Stimulated activated memory B cell treated with anti-CD40 and anti-IgM and Interleukin-4, amounts not matched to agents 10 μg/mL and 1 μg/mL and 100 μg/mL, for 72 hours (primary cell): ENCODE results near the gene ZNF229.
"Not testable (repeated sequence)": the region's sequence is repeated elsewhere in the genome, so short reads cannot be mapped to it uniquely, and the experiment has no call there.

Source experiments
- ATAC-seq: fragments of 150-1000 bp; cut with Tn5 transposase; 2 replicates; pipeline ENCODE4 v1.10.0; 2021
- H3K27ac Mint-ChIP-seq: one replicate; pipeline ENCODE4 v1.8.0; 2022; ENCODE audit warnings: mild to moderate bottlenecking, mixed read lengths
- H3K27me3 Mint-ChIP-seq: one replicate; pipeline ENCODE4 v1.8.0; 2022; ENCODE audit warnings: mixed read lengths
- H3K36me3 Mint-ChIP-seq: one replicate; pipeline ENCODE4 v1.8.0; 2022; ENCODE audit warnings: mixed read lengths
- H3K4me1 Mint-ChIP-seq: one replicate; pipeline ENCODE4 v1.8.0; 2022; ENCODE audit warnings: mixed read lengths
- H3K4me3 Mint-ChIP-seq: one replicate; pipeline ENCODE4 v1.8.0; 2022; ENCODE audit warnings: mild to moderate bottlenecking, moderate library complexity, mixed read lengths
- H3K9me3 Mint-ChIP-seq: one replicate; pipeline ENCODE4 v1.8.0; 2022; ENCODE audit warnings: mixed read lengths

Gene ZNF229

GRCh38 chr19:44389268-44389667, 59.0 kb downstream of the ZNF229 start:
- not testable (repeated sequence) for H3K4me1 Mint-ChIP-seq, H3K4me3 Mint-ChIP-seq, ATAC-seq, H3K27me3 Mint-ChIP-seq, H3K27ac Mint-ChIP-seq
- peaks cover 70% of the 10 kb centered on the region for H3K36me3 Mint-ChIP-seq
- H3K9me3 Mint-ChIP-seq: peaks cover 25% of the 10 kb centered on the region
